ENCODE measurements around the gene RRH.
"Not testable (repeated sequence)": the region's sequence is repeated elsewhere in the genome, so short reads cannot be mapped to it uniquely, and the experiment has no call there.

The RRH gene

GRCh38 chr4:109846395-109847098, 18.8 kb downstream of the RRH start:
- DNase-seq (ENCODE audit: low read depth): no peak

- no peak for DNase-seq (ENCODE audit: low read depth)
Observed at GRCh38 chr4:109847896-109848442, 20.2 kb downstream of the RRH start, which contains the start of gene LRIT3. Gene LRIT3 (plus strand): TSS chr4:109848107. CDS start chr4:109848202, 95 bp downstream.

- no peak for DNase-seq (ENCODE audit: low read depth)
Observed at GRCh38 chr4:109848501-109848900, 20.7 kb downstream of the RRH start.

GRCh38 chr4:109850601-109851000, 22.8 kb downstream of the RRH start:
- DNase-seq (ENCODE audit: low read depth): no peak

GRCh38 chr4:109859426-109860300, 31.9 kb downstream of the RRH start:
- DNase-seq (ENCODE audit: low read depth): not testable (repeated sequence)

DNA sequence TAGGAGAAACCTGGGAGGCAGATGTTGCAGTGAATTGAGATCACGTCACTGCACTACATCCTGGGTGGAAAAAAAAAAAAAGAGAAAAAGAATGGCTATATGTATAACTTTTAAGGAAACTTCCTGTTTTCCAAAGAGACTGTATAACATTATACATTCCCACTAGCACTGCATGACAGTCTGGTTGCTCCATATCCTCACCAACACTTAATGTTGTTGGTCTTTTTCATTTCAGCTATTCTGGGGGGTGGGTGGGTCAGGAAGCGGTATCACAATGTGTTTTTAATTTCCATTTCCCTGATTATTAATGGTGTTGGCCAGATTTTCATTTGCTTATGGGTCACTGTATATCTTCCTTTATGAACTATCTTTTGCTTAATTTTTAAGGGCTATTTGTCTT, 33.5 kb downstream of the RRH start:
- no peak for DNase-seq (ENCODE audit: low read depth)

DNA sequence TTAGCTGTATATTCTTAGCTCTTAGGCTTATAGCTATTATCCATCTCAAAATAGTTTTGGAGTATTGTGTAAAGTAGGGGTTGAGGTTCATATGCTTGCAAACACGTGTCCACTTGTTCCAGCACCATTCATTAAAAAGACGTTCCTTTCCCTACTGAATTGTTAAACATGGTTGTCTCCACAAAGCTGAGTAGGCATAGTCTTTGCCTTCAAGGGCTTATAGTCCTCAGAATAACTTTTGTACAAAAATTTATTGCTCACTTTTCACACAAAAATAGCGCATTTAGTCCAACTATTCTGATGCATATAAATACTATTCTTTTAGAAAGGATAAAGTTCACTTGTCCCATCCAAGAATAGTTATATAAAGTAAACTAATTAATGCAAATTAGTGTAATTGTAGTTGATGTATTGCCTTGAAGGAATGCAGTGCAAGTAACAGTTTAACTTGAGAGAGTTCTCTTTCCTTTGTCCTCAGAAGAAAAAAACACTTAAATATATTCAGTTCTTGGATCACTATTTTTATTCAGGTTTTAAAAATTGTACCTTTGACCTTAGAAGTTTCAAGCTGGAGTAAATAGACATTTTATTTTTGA, 34.2 kb downstream of the RRH start:
- DNase-seq (ENCODE audit: low read depth): no peak

- no peak for DNase-seq (ENCODE audit: low read depth)
Observed at GRCh38 chr4:109864134-109864533, 36.4 kb downstream of the RRH start.

DNA sequence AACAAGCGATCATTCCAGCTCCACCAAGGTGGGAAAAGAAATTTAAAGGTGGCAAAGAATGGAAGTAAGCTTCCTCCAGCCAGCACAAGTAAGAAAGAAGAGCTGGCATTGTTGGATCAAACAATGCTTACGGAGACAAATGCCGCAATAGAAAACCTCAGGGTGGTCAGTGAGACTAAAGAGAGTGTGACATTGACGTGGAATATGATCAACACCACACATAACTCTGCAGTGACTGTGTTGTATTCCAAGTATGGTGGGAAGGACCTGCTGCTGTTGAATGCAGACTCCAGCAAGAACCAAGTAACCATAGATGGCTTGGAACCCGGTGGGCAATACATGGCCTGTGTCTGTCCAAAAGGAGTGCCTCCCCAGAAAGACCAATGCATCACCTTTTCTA, 42.3 kb downstream of the RRH start:
- DNase-seq (ENCODE audit: low read depth): no peak

GRCh38 chr4:109872065-109872464, 44.3 kb downstream of the RRH start:
- no peak for DNase-seq (ENCODE audit: low read depth)

- no peak for DNase-seq (ENCODE audit: low read depth)
Observed at GRCh38 chr4:109872950-109873656, 45.3 kb downstream of the RRH start.

DNA sequence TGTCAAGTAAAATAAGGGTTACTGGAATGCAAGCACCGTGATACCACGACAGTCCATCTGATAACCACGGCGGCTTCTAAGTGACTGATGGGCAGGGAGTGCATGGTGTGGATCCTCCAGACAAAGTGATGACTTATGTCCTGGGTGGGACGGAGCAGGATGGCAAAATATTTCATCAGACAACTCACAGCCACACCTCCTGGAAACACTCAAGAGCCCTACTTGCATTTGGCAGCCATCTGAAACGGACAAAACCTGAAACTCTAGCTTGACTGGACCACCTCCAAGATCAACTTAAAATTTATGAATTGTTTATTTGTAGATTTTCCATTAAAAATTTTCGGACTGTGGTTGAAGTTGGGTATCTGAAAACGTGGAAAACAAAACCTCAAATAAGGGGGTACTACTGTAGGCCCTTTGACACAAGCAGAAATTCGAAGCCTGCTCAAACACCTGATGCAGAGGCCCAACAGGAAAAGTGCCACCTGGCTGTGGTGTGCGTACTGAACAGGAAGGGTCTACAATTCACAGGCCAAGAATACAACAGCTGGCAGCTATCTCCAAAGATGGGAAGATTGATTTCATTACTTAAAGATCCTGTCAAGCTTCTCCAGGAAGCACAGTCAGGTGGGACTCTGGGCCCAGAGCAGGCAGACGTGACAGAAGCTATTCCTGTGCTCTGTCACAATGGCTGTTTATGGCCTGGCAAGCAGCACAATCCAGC, 46.2 kb downstream of the RRH start:
- DNase-seq (ENCODE audit: low read depth): no peak

- DNase-seq (ENCODE audit: low read depth): no peak
Observed at GRCh38 chr4:109875106-109875505, 47.3 kb downstream of the RRH start.

DNA sequence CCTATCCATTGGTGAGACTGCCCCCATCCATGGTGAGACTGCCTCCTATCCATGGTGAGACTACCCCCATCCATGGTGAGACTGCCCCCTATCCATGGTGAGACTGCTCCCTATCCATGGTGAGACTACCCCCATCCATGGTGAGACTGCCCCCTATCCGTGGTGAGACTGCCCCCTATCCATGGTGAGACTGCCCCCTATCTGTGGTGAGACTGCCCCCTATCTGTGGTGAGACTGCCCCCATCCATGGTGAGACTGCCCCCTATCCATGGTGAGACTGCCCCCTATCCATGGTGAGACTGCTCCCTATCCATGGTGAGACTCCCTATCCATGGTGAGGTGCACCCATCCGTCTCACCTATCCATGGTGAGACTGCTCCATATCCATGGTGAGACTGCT, 47.8 kb downstream of the RRH start:
- not testable (repeated sequence) for DNase-seq (ENCODE audit: low read depth)

DNA sequence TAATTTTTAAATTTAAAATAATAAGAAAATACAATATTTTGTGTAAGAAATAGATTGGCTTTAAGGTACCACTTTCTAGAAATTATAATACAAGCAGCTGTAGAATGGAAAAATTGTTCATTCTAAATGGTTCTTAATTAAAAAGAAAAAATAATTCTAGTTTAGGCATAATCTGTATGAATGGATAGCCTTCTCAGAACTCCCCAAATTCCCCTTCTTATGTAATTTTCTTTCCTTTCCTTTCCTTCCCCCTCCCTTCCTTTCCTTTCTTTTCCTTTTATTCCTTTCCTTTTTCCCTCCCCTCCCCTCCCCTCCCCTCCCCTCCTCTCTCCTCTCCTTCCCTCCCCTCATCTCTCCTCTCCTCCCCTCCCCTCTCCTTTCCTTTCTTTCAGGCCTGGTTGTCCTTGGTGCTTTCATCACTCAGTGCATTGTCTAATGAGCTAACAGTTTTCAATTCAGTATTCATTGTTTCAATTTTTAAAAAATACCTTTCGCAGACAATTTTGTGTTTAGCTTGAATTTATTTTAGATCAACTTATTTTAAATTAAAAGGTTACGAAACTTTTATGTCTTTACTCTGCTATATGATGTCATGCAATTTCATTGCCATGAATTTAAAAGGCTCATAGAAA, 49.0 kb downstream of the RRH start:
- no peak for DNase-seq (ENCODE audit: low read depth)

DNA sequence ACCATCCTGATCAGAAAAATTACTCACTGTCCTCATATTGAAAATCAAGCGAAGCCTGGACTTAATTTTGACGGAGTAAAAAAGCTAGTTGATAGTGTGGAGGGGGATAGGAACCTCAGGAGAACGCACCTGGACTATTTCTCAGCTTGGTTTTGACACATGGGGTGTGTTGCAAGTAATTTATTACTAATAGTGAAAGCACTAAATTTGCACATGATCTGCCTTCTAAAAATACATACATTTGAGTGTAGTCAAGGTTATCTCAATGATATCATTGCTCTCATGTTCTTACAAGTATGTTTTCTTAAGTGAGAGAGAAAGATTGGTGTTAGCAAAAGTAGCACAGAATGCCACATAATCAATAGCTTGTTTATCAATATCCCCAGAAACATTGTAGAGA, 49.6 kb downstream of the RRH start:
- DNase-seq (ENCODE audit: low read depth): no peak

DNA sequence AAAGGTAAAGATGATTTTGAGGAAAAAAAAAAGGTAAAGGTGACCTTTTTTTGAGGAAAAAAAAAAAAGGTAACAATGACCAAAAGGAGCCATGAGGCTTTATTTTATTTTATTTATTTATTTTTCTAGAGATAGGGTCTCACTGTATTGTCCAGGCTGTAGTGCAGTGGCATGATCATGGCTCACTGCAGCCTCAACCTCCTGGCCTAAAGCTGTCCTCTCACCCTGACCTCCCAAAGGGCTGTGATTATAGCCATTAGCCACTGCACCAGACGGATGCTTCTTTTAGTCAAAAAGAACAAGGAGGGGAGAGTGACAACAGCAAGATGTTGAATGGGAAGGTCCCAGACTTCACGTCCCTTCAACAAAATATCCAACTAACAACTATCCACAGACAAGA, 50.6 kb downstream of the RRH start:
- no peak for DNase-seq (ENCODE audit: low read depth)

DNA sequence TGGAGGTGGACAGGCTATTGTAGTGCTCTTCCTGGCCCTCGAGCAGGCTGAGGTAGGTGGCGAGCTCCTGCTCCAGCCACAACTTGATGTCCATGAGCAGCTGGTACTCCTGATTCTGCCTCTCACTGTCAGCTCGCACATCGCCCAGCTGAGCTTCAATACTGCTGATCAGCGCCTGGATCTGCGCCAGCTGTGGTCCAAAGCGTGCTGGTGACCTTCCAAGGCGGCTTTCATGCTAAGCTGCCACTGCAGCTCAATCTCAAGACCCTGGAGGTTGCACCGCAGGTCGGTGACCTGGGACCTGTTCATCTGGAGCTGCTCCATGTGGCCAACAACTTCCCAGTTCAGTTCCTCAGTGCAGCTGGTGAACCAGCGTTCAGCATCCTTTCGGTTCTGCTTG, 51.3 kb downstream of the RRH start:
- no peak for DNase-seq (ENCODE audit: low read depth)

DNA sequence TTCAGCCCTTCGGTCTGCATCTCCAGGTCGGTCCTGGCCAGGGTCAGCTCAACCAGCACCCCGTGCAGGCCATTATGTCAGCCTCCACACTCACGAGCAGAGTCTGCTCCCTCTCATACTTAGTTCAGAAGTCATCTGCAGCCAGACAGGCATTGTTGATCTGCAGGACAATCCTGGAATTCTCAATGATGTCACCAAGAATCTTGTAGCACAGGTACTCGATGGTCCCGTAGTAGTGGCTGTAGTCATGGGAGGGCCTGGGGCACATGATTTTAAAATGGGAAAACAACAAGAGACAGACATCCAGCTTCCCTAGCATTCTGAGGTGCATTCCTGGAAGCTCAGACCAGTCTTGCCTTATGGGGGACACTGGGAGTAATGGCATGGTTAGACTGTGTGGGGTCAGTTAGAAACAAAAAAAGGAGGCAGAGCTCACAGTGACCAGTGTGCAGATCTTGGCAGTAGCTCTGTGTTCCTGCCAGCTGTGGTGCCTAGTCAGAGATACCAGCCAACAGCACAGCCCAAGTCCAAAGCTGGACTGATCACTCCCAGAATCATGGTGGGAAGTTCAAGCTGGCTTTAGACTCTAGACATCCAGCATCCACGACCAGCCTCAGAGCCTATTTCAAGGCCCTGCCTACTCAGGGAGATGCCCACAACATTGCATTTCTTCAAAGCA, 52.0 kb downstream of the RRH start:
- no peak for DNase-seq (ENCODE audit: low read depth)

DNA sequence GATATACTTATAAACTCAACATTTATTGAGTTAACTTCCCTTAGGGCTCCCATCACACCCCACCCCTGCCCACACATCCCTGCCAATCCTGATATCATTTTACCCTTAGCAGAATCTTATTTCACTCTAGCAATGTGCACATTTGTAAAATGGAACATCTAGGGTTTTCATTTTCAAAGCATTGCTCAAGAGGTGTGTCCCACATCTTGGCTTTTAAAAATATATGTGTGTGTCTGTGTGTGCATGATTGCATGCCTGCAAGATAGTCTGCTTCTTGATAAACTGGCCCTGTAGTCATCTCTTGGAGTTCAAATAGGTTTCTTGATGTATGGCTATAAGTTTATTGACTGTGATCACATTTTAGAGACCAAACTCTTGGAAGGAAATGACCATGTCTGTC, 58.5 kb downstream of the RRH start:
- no peak for DNase-seq (ENCODE audit: low read depth)

Measured in HS-27A (cell line).